NCI-H2196 treated with DMSO at 0.1 percent for 48 hours (cell line): ENCODE measurements around the gene FAM228A.

Source experiments
- DNase-seq: peaks from one replicate; lab custom pipeline; 2025; ENCODE audit not compliant: unreplicated experiment; lab: John Stamatoyannopoulos, UW

FAM228A gene

DNA sequence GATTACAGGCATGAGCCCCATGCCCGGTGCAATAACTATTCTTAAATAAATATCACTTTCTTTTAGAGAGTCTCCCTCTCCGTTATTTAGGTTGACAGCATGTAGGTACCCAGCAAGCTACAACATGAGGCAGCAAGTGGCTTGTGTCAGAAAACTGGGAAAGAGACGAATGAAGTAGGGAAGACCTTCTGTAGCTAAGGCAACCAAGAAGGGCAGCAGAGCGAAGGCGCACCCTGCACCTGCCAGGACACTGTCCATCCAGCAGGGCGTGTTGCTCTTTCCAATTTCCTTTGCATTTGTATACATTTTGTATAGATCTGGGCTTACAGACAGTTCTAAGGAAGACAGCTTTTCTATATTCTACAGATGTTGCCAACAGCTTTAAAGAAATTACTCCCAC is 48.1 kb downstream of the FAM228A start:
- no peak for DNase-seq

DNA sequence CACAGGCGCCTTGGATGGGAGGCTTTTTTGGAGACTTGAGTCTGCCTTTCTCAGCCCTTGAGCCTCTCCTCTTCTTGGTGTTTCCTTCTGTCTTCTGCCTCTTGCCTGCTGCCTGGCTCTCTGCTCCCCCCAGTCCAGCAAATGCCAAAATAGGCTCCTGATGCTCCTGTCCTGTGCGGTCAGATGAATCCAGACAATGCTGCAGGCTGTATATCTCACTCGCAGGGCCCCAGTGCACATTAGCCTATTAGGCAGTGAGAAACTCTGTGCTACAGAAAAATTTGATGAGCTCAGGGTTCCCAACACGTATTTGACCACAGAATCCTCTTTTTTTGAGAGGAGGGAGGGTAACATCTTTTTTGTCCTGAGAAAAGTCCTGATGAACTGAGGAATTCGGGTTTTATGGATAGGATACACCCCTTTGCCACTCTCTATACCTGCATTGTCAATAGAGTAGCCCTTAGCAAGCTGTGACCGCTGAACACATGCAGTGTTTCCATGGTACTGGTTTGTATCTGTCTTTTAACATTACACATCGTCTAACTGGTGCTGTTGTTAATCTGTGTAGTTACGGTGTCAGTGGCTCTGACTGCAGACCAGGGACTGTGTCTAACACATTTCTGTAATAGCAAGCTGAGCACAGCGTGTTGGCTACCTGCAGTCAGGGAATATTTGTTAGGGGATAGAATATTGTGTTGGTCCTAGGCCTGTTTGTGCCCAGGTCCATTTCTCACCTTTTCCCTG is 50.8 kb downstream of the FAM228A start:
- DNase-seq: no peak

DNA sequence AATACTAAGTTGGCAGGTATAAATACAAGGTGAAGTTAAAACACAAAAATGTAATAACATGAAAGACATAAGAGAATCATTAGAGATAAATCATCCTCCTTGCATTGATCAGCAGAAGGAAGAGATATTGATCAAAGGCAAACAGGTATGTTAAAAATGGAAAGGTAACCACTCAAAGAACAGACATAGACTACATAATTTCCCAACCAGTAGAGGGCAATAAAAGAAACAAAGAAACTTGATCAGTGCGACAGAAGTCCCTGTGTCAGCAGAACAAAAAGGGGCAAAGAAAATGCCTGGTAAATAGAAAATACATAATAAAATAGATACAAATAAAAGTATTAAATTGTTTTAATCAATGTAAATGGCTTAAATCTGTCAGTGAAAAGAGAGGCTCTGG is 53.6 kb downstream of the FAM228A start:
- DNase-seq: peak; percentile 16

DNA sequence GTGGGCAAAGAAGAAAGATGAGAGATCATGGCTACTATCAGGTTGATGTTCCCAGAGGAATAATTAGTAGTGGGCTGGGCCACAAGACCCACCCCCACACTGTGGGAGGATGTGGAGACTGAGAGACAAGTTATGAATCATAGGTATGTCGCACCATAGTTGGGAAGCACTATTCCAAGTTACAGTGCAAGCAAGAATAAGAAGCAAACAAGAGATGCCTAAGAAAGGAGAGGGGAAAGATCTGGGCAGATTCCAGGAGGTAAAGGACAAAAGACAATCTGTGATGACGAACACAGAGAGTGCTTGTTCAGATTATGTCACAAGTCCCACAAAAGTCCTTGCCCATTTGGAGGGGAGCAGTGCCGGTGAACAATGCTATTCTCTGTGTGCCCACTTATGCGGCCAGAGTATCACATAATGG is 56.6 kb downstream of the FAM228A start:
- DNase-seq: no peak

DNA sequence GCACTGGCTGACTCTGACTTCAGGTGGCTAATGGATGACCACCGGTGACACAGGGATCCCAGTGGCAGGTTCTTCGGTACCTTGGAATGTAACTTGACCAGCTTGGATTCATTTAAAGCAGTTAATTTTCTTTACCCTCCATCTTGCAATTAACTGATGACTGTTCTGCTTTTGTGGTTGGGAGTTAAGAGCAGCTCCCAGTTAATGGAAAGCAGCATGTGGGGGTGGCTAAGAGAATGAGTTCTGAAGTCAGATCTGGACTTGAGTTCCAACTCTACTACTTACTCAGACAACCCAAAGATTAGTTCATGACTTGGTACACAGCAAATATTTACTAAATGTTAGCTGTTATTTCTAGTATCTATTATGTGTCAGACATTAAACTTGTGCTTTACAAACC is 58.5 kb downstream of the FAM228A start:
- no peak for DNase-seq

DNA sequence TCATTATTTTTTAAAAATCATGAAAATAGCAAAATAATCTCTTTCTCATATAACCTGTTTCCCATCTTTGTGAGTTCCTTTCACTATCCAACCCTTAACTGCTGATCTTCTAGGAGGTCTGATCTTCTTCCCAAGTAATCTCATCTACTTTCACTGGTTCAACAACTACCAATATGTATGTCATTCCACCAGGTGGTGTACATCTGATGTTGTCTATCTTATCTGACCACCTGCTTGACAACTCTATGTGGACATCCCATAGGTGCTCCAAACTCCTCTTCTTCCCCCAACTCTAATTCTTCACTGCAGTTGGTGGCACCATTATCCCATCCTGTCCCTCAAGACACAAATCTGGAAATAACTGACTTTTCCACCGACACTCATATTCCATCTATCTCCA is 62.5 kb downstream of the FAM228A start:
- no peak for DNase-seq

DNA sequence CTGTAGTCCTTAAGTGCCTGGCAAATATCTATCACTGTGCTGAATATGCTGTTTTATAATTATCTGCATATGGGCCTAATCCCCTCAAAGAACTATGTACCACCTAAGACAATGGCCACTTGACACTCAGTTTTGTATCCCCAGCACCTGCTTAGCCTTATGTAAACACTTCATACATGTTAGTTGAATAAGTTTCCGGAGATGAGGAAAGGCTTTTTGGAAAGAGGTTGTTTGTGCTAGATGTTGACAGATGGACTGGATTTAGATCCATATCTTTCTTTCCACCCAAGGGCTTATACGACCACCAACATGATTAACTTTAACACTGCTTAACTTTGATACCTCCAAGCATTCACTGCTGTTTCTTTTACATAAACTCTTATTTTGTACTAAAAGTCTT is 63.3 kb downstream of the FAM228A start:
- peak; percentile 14 for DNase-seq

DNA sequence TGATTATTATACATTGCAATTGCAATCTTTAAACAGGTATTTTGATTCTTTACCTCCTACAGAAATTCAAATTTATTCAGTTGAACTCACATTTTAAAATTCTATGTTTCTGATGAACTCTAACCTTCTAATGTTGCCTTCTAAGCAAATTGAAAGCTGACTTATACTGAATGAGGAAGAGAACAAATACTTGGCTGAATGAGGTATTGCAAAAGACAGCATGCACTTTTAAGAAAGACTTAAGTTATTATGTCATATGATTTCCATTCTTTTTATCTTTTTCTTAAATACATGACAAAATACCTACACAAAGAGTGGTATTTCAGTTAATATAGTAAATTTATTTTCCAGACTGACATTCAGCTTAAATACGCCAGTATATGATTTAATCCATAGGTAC is 64.7 kb downstream of the FAM228A start:
- no peak for DNase-seq
